Spleen (tissue), 7 donors: ENCODE results near the gene OR4K15.

ENCODE experiments used
- CTCF ChIP-seq, 11 experiments: fragments of 200-600 bp in 7 of 11; fragments of 450-650 bp in 4 of 11; sonication (generic) in 4 of 11; IDR thresholded peaks in 8 of 11; conservative IDR thresholded peaks in 3 of 11; 1 replicate in 7 of 11; 2 replicates in 4 of 11; pipeline versions ENCODE4 v1.4.0 to v1.8.0; 2016 to 2021; ENCODE audit warnings: antibody characterized with exemption in 11 of 11, inconsistent platforms in 4 of 11, mild to moderate bottlenecking in 1 of 11
- POLR2A ChIP-seq, 3 donors: fragments of 450-650 bp; IDR thresholded peaks; one replicate each; pipeline ENCODE4 v1.5.1; 2017; ENCODE audit warnings: antibody characterized with exemption in 3 of 3, mild to moderate bottlenecking in 1 of 3
- POLR2AphosphoS5 ChIP-seq, 3 donors: sonication (generic); formaldehyde crosslinking; IDR thresholded peaks; one replicate each; pipeline ENCODE4 v1.5.1; 2017; ENCODE audit warnings: antibody characterized with exemption in 3 of 3
- donor health status: DM: no; HTN: no; CAD: no; lungs with moderate emphysema.
- donor health status: DM: no; HTN: no; CAD: no.
- donor health status: DM: no; HTN: no; CAD: no.

- TF ChIP-seq POLR2A (IDR thresholded peaks at IDR 0.05) (no peak), POLR2AphosphoS5 (IDR thresholded peaks at IDR 0.05) (no peak), CTCF (IDR thresholded peaks at IDR 0.05 in 8 of 11, conservative IDR thresholded peaks at IDR 0.05 in 3 of 11) (no peak)
Measured at GRCh38 chr14:19941668-19942067, 33.7 kb upstream of the OR4K15 start.
